PC-3 (cell line): Measurements from ENCODE around the gene INPP5F. TPM values are rescaled to one million over a fixed set of nuclear protein-coding genes. Genes with fewer than 3 reads are reported as not detected.

Source experiments
- ATAC-seq: fragments of 200-7000 bp; cut with Tn5 transposase; 2 replicates; pipeline ENCODE4 v1.9.1; 2020; ENCODE audit warnings: mild to moderate bottlenecking, moderate library complexity
- BruUV-seq: library from RNA; stranded (reverse); fragments of 400-500 nt; replicated peaks from 2 replicates; lab custom pipeline; 2021; lab: Mats Ljungman, UMichigan
- CTCF ChIA-PET: fragments of 300-600 bp; sonication (Branson Sonifier 250); formaldehyde crosslinking; loops from one replicate; lab custom pipeline; 2022; ENCODE audit warnings: antibody characterized with exemption; lab: Charles Lee
- POLR2A ChIA-PET: fragments of 300-600 bp; sonication (Branson Sonifier 250); formaldehyde crosslinking; loops from one replicate; lab custom pipeline; 2022; ENCODE audit warnings: antibody characterized with exemption; ENCODE audit not compliant: unreplicated experiment; lab: Charles Lee
- DNase-seq: peaks from one replicate; pipeline ENCODE4 v3.0.0-alpha.2; 2015
- H2AFZ ChIP-seq: fragments of 300-600 bp; sonication (generic); 2 replicates; pipeline ENCODE4 v1.6.0; 2016; ENCODE audit warnings: antibody characterized with exemption, low read length
- H3F3A ChIP-seq: fragments of 300-600 bp; sonication (generic); one replicate; pipeline ENCODE4 v1.6.0; 2017; ENCODE audit warnings: antibody characterized with exemption, low read length, control low read depth, mild to moderate bottlenecking; ENCODE audit not compliant: unreplicated experiment
- H3K27ac ChIP-seq: fragments of 300-600 bp; sonication (generic); 2 replicates; pipeline ENCODE4 v1.5.1; 2016; ENCODE audit warnings: mild to moderate bottlenecking, low read length
- H3K27me3 ChIP-seq: fragments of 300-600 bp; sonication (generic); 2 replicates; pipeline ENCODE4 v1.6.1; 2016; ENCODE audit warnings: low read length, mixed read lengths
- H3K36me3 ChIP-seq: fragments of 300-600 bp; sonication (generic); 2 replicates; pipeline ENCODE4 v1.6.1; 2016; ENCODE audit warnings: low read depth, mixed run types, low read length, mixed read lengths
- H3K4me1 ChIP-seq: fragments of 300-600 bp; sonication (generic); 2 replicates; pipeline ENCODE4 v1.5.1; 2016; ENCODE audit warnings: low read length; ENCODE audit not compliant: insufficient read depth
- H3K4me2 ChIP-seq: fragments of 300-600 bp; sonication (generic); 2 replicates; pipeline ENCODE4 v1.6.0; 2016; ENCODE audit warnings: low read length
- H3K4me3 ChIP-seq: fragments of 300-600 bp; sonication (generic); 2 replicates; pipeline ENCODE4 v1.5.1; 2016; ENCODE audit warnings: mild to moderate bottlenecking, low read length, mixed read lengths
- H3K79me2 ChIP-seq: fragments of 300-600 bp; sonication (generic); 2 replicates; pipeline ENCODE4 v1.6.1; 2017; ENCODE audit warnings: low read length, mixed read lengths
- H3K9ac ChIP-seq: fragments of 300-600 bp; sonication (generic); 2 replicates; pipeline ENCODE4 v1.6.0; 2016; ENCODE audit warnings: mild to moderate bottlenecking, low read length
- H3K9me2 ChIP-seq: fragments of 300-600 bp; sonication (generic); replicated peaks from 2 replicates; pipeline ENCODE4 v1.6.1; 2016; ENCODE audit warnings: mixed run types, low read length, mixed read lengths
- H3K9me3 ChIP-seq: fragments of 300-600 bp; sonication (generic); 2 replicates; pipeline ENCODE4 v1.6.1; 2016; ENCODE audit warnings: low read length, mixed read lengths
- H4K20me1 ChIP-seq: fragments of 300-600 bp; sonication (generic); 2 replicates; pipeline ENCODE4 v1.6.1; 2016; ENCODE audit warnings: low read length, mixed read lengths
- EZH2 ChIP-seq: fragments of 300-600 bp; sonication (generic); IDR thresholded peaks from one replicate; pipeline ENCODE4 v1.6.1; 2017; ENCODE audit warnings: antibody characterized with exemption, mild to moderate bottlenecking, low read length; ENCODE audit not compliant: unreplicated experiment
- EZH2phosphoT487 ChIP-seq: fragments of 300-600 bp; sonication (generic); IDR thresholded peaks from 2 replicates; pipeline ENCODE4 v1.6.1; 2018; ENCODE audit warnings: mild to moderate bottlenecking, antibody characterized with exemption, low read length, borderline replicate concordance
- intact Hi-C: fragments of 100-400 bp; cut with micrococcal nuclease; formaldehyde crosslinking; loops from 2 replicates; pipeline ENCODE4 v1.9.0; 2023
- total RNA-seq: library from RNA; depleted of rRNA; stranded (reverse); fragments of >200 nt; gene quantifications from 2 replicates; pipeline ENCODE4 v1.2.3, GENCODE V29; 2014
- TF ChIP-seq, protein P1 (sequence below): fragments of 300-600 bp; sonication (generic); conservative IDR thresholded peaks from 2 replicates; pipeline ENCODE4 v1.5.1; 2017; ENCODE audit warnings: antibody characterized with exemption, low read depth, mild to moderate bottlenecking, low read length

INPP5F gene
- total RNA-seq, 1 experiment from 2014 or later, result 8.2 TPM

GRCh38 chr10:119824299-119824698 is 98.4 kb downstream of the INPP5F start:
- ChIA-PET CTCF (no interaction called here), POLR2A (no interaction called here)
- DNase-seq (no peak), ATAC-seq (no peak)
- Histone ChIP-seq H3K27me3 (no peaks in the 10 kb centered on the region), H3K36me3 (peaks cover 17% of the 10 kb centered on the region), H3K4me3 (no peak overlapping the region), H2AFZ (no peak overlapping the region), H3K4me1 (no peaks in the 10 kb centered on the region), H3K4me2 (no peak overlapping the region), H4K20me1 (no peaks in the 10 kb centered on the region), H3K9ac (no peak overlapping the region), H3K9me2 (no peaks in the 10 kb centered on the region), H3K9me3 (no peaks in the 10 kb centered on the region), H3F3A (no peaks in the 10 kb centered on the region), H3K79me2 (no peaks in the 10 kb centered on the region), H3K27ac (no peak overlapping the region)
- intact Hi-C loops, result no loop called here
- TF ChIP-seq EZH2 (no peak), EZH2phosphoT487 (no peak)
- TF ChIP-seq, protein P1, sequence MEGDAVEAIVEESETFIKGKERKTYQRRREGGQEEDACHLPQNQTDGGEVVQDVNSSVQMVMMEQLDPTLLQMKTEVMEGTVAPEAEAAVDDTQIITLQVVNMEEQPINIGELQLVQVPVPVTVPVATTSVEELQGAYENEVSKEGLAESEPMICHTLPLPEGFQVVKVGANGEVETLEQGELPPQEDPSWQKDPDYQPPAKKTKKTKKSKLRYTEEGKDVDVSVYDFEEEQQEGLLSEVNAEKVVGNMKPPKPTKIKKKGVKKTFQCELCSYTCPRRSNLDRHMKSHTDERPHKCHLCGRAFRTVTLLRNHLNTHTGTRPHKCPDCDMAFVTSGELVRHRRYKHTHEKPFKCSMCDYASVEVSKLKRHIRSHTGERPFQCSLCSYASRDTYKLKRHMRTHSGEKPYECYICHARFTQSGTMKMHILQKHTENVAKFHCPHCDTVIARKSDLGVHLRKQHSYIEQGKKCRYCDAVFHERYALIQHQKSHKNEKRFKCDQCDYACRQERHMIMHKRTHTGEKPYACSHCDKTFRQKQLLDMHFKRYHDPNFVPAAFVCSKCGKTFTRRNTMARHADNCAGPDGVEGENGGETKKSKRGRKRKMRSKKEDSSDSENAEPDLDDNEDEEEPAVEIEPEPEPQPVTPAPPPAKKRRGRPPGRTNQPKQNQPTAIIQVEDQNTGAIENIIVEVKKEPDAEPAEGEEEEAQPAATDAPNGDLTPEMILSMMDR, result no peak
- no TSS peak for BruUV-seq

DNA sequence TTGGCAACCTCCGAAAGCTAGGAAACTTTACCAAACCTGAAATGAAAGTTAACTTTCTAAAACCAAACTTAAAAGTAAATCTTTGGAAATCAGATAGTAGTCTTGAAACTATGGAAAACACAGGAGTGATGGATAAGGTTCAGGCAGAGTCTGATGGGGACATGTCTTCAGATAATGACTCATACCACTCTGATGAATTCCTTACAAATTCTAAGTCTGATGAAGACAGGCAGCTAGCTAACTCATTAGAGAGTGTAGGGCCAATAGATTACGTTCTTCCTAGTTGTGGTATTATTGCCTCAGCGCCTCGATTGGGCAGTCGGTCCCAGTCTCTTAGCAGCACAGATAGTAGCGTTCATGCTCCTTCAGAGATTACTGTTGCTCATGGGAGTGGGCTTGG is 100.9 kb downstream of the INPP5F start:
- Histone ChIP-seq H3F3A (no peaks in the 10 kb centered on the region), H3K27ac (no peak overlapping the region), H3K4me3 (no peak overlapping the region), H3K4me2 (no peak overlapping the region), H3K79me2 (no peaks in the 10 kb centered on the region), H3K9ac (no peak overlapping the region), H3K9me3 (no peaks in the 10 kb centered on the region), H3K27me3 (no peaks in the 10 kb centered on the region), H4K20me1 (no peaks in the 10 kb centered on the region), H3K36me3 (peaks cover 32% of the 10 kb centered on the region), H2AFZ (no peak overlapping the region), H3K9me2 (no peaks in the 10 kb centered on the region), H3K4me1 (no peaks in the 10 kb centered on the region)
- POLR2A ChIA-PET, result no interaction called here
- DNase-seq (no peak), ATAC-seq (no peak)
- intact Hi-C loops, result no loop called here
- BruUV-seq, result no TSS peak
- CTCF ChIA-PET, result no interaction called here
- TF ChIP-seq EZH2 (no peak), EZH2phosphoT487 (no peak)
- TF ChIP-seq, protein P1, result no peak

GRCh38 chr10:119827430-119827829 is 101.6 kb downstream of the INPP5F start:
- Histone ChIP-seq H3K27me3 (no peaks in the 10 kb centered on the region), H3K4me1 (no peaks in the 10 kb centered on the region), H3K79me2 (no peaks in the 10 kb centered on the region), H2AFZ (no peak overlapping the region), H3K9me3 (no peaks in the 10 kb centered on the region), H3K27ac (no peak overlapping the region), H3K9ac (no peak overlapping the region), H3K4me3 (no peak overlapping the region), H3K36me3 (peaks cover 38% of the 10 kb centered on the region), H3K4me2 (no peak overlapping the region), H3F3A (no peaks in the 10 kb centered on the region), H4K20me1 (no peaks in the 10 kb centered on the region), H3K9me2 (no peaks in the 10 kb centered on the region)
- DNase-seq (no peak), ATAC-seq (no peak)
- BruUV-seq, result no TSS peak
- POLR2A ChIA-PET, result no interaction called here
- CTCF ChIA-PET, result no interaction called here
- intact Hi-C loops, result no loop called here
- TF ChIP-seq, protein P1, result no peak
- no peak for TF ChIP-seq EZH2
- TF ChIP-seq EZH2phosphoT487, result no peak
